ENCODE measurements around the gene SYNM. TPM values are rescaled to one million over a fixed set of nuclear protein-coding genes. Genes with fewer than 3 reads are reported as not detected.
A peak's percentile ranks its signal among the peaks of the same experiment; 100 is the strongest.
"Not testable (repeated sequence)": the region's sequence is repeated elsewhere in the genome, so short reads cannot be mapped to it uniquely, and the experiment has no call there.

Gene SYNM
- total RNA-seq, 1 experiment from 2014 or later = 3.3 TPM

DNA sequence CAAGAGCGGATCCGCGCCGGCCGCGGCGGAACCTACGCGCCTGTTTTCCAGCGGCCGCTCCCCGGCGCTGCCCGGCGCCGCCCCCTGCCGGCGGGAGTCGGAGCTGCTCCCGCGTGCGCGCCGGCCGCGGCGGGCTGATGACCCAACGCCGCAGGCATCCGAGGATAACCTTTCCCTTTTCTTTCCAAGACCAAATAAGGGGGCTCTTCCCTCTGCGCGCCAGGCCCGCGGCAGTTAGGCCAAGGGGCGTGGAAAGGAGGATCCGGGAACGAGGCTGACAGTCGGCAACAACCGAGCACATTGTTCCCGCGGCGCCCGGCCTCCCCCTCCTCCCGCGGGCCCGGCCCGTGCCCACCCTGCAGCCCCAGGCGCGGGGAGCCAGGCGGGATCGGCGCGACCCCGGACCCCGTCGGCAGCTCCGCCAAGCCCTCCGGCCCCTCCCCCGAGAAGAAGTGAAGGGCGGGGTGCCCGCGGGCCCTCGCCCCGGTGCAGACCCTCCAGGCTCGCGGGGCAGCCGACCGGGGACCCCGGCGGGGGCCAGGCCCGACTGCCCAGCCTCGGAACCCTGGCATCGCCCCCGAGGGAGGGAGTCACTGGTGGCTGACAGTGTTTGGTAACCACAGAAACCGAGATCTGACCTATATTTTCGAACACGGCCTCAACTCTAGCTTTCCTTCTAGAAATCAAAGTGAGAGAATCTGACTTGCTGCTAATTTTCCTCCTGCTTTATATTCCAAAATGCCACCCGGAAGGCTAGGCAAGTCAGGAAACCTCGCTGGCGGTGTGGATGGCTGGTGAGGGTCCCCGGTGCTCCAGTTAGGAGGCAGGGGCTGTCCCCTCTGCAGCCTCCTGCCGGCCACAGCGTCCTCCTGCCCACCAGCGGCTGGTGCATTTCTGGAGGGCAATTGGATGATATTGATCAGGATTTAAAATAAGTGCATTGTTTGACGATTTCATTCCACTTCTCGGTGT lies 45.6 kb upstream of the SYNM start:
- Histone ChIP-seq H3K9me2 (ENCODE audit: insufficient read depth) (no peaks in the 10 kb centered on the region), H3K9me3 (ENCODE audit: control insufficient read depth in 1 of 2, insufficient read depth in 1 of 2, low read depth in 1 of 2, low read length in 2 of 2) (no peaks in the 10 kb centered on the region), H4K20me1 (ENCODE audit: insufficient read depth) (no peaks in the 10 kb centered on the region), H3K9ac (ENCODE audit: low read length) (peak overlapping the region; percentile 28), H3K36me3 (ENCODE audit: control insufficient read depth in 1 of 2, insufficient read depth in 2 of 2, low read length in 2 of 2) (no peaks in the 10 kb centered on the region), H3K4me2 (ENCODE audit: low read length) (peak overlapping the region; percentile 73), H3K27me3 (ENCODE audit: insufficient read depth, low read length) (peaks cover 5% of the 10 kb centered on the region; the same call in 1 of the 2 replicates), H3K4me1 (ENCODE audit: control insufficient read depth in 1 of 2, insufficient read depth in 2 of 2, low read length in 2 of 2) (peaks cover 0 to 9% of the 10 kb centered on the region in 2 experiments; a peak in 1 of 4 replicates), H3K27ac (ENCODE audit: low read depth, low read length) (no peak overlapping the region), H2AFZ (ENCODE audit: low read depth, low read length, poor library complexity, severe bottlenecking) (peak overlapping the region; percentile 51), H3K4me3 (replicated peaks in 1 of 2; ENCODE audit: low read depth in 1 of 2, low read length in 2 of 2) (peak overlapping the region; percentile 28 to 39; a peak in 2 of 4 replicates), H3K79me2 (ENCODE audit: insufficient read depth, low read length) (no peaks in the 10 kb centered on the region)
- ChIA-PET CTCF (interaction anchor here (0.6 to 2.6 kb wide), 5 partner anchors 9 to 412 kb away, joined by 3 to 11 read pairs (median 3); no protein-coding TSS in a partner anchor), RAD21 (ENCODE audit: low non-redundant PET in 1 of 2, low total read pairs in 2 of 2, uncharacterized antibody in 2 of 2, unreplicated experiment in 2 of 2) (no interaction called here), POLR2A (interaction anchor here (0.6 kb wide), 1 partner anchor 24 kb away, joined by 3 read pairs; no protein-coding TSS in a partner anchor)
- ATAC-seq = peak; percentile 96
- TF ChIP-seq, protein P1, sequence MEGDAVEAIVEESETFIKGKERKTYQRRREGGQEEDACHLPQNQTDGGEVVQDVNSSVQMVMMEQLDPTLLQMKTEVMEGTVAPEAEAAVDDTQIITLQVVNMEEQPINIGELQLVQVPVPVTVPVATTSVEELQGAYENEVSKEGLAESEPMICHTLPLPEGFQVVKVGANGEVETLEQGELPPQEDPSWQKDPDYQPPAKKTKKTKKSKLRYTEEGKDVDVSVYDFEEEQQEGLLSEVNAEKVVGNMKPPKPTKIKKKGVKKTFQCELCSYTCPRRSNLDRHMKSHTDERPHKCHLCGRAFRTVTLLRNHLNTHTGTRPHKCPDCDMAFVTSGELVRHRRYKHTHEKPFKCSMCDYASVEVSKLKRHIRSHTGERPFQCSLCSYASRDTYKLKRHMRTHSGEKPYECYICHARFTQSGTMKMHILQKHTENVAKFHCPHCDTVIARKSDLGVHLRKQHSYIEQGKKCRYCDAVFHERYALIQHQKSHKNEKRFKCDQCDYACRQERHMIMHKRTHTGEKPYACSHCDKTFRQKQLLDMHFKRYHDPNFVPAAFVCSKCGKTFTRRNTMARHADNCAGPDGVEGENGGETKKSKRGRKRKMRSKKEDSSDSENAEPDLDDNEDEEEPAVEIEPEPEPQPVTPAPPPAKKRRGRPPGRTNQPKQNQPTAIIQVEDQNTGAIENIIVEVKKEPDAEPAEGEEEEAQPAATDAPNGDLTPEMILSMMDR (IDR thresholded peaks at IDR 0.05 in 2 of 3, conservative IDR thresholded peaks at IDR 0.05 in 1 of 3; ENCODE audit: borderline replicate concordance in 1 of 3, insufficient read depth in 1 of 3, low read depth in 2 of 3, low read length in 2 of 3) = peak; percentile 14 to 58 (median 57); a peak in 4 of 6 replicates
- TF ChIP-seq ELF1 (IDR thresholded peaks at IDR 0.05; ENCODE audit: borderline replicate concordance, low read depth) = no peak
- peak; percentile 43 for TF ChIP-seq RAD21 (IDR thresholded peaks at IDR 0.05; ENCODE audit: low read depth)
- intact Hi-C loops (cut with micrococcal nuclease) = loop anchor here (1.0 to 10.0 kb wide), 4 partner anchors 154 to 617 kb away; no protein-coding TSS in a partner anchor
- DNase-seq (ENCODE audit: low read depth, low spot score) = peak; percentile 6
- no TSS peak for BruUV-seq (replicated peaks)

DNA sequence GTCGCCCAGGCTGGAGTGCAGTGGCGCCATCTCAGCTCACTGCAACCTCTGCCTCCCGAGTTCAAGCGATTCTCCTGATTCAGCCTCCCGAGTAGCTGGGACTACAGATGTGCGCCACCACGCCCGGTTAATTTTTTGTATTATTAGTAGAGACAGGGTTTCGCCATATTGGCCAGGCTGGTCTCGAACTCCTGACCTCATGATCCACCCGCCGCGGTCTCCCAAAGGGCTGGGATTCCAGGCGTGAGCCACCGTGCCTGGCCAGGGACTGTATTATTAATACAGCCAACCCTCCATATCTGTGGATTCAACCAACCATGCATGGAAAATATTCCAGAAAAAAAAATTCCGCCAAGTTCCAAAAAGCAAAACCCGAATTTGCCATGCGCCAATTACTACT lies 44.7 kb upstream of the SYNM start:
- H3K27me3 ChIP-seq (ENCODE audit: insufficient read depth, low read length); H3K9ac ChIP-seq (ENCODE audit: low read length); H3K27ac ChIP-seq (ENCODE audit: low read depth, low read length); H3K4me3 ChIP-seq (replicated peaks in 1 of 2; ENCODE audit: low read depth in 1 of 2, low read length in 2 of 2); H3K36me3 ChIP-seq (ENCODE audit: control insufficient read depth in 1 of 2, insufficient read depth in 2 of 2, low read length in 2 of 2); H3K79me2 ChIP-seq (ENCODE audit: insufficient read depth, low read length); H3K9me2 ChIP-seq (ENCODE audit: insufficient read depth); POLR2A ChIA-PET; H3K4me1 ChIP-seq (ENCODE audit: control insufficient read depth in 1 of 2, insufficient read depth in 2 of 2, low read length in 2 of 2); intact Hi-C loops (cut with micrococcal nuclease); BruUV-seq (replicated peaks); CTCF ChIA-PET; DNase-seq (ENCODE audit: low read depth, low spot score); H2AFZ ChIP-seq (ENCODE audit: low read depth, low read length, poor library complexity, severe bottlenecking); ATAC-seq; RAD21 ChIA-PET (ENCODE audit: low non-redundant PET in 1 of 2, low total read pairs in 2 of 2, uncharacterized antibody in 2 of 2, unreplicated experiment in 2 of 2); H4K20me1 ChIP-seq (ENCODE audit: insufficient read depth); H3K4me2 ChIP-seq (ENCODE audit: low read length); H3K9me3 ChIP-seq (ENCODE audit: control insufficient read depth in 1 of 2, insufficient read depth in 1 of 2, low read depth in 1 of 2, low read length in 2 of 2): not testable (repeated sequence)

All from HCT116 (cell line).